HepG2 (cell line): ENCODE data around the gene ANKRD13D. TPM values are rescaled to one million over a fixed set of nuclear protein-coding genes. Genes with fewer than 3 reads are reported as not detected.

Source experiments
- BRD4 ChIP-seq: sonication (generic); formaldehyde crosslinking; IDR thresholded peaks from 2 replicates; pipeline ENCODE4 v1.4.0; 2020; ENCODE audit warnings: missing genetic modification reagents
- EZH2 ChIP-seq: conservative IDR thresholded peaks from 2 replicates; pipeline ENCODE4 v1.6.1; 2012; ENCODE audit warnings: mild to moderate bottlenecking, low read depth, low read length, moderate library complexity
- FOXJ3 ChIP-seq: sonication (generic); formaldehyde crosslinking; IDR thresholded peaks from 2 replicates; pipeline ENCODE4 v1.4.0; 2020; ENCODE audit warnings: missing genetic modification reagents, mild to moderate bottlenecking, borderline replicate concordance
- HNRNPK ChIP-seq: fragments of 200-400 bp; formaldehyde crosslinking; IDR thresholded peaks from 2 replicates; pipeline ENCODE4 v1.6.1; 2018; ENCODE audit warnings: low read length, low read depth, moderate library complexity, mild to moderate bottlenecking; ENCODE audit not compliant: poor library complexity, severe bottlenecking
- MAFG ChIP-seq: sonication (generic); formaldehyde crosslinking; IDR thresholded peaks from 2 replicates; pipeline ENCODE4 v1.5.1; 2020; ENCODE audit warnings: mild to moderate bottlenecking, missing genetic modification reagents
- MAFK ChIP-seq, 2 experiments: IDR thresholded peaks in 1 of 2; conservative IDR thresholded peaks in 1 of 2; 2 replicates each; pipeline ENCODE4 v1.6.1; 2011; ENCODE audit warnings: improper control_type of control experiment in 2 of 2, low read length in 2 of 2
- PAF1 ChIP-seq: IDR thresholded peaks from 2 replicates; pipeline ENCODE4 v1.6.1; 2016; ENCODE audit warnings: missing genetic modification reagents, missing compliant biosample characterization
- SCMH1 ChIP-seq: sonication (generic); formaldehyde crosslinking; IDR thresholded peaks from 2 replicates; pipeline ENCODE4 v1.9.0; 2021; ENCODE audit warnings: missing genetic modification reagents, mild to moderate bottlenecking, borderline replicate concordance
- TEAD2 ChIP-seq: sonication (generic); formaldehyde crosslinking; IDR thresholded peaks from 2 replicates; pipeline ENCODE4 v1.9.0; 2021; ENCODE audit warnings: missing genetic modification reagents
- TOPORS ChIP-seq: sonication (generic); formaldehyde crosslinking; IDR thresholded peaks from 2 replicates; pipeline ENCODE4 v1.8.0; 2023; ENCODE audit warnings: mild to moderate bottlenecking, missing genetic modification reagents
- ZFP82 ChIP-seq: sonication (generic); formaldehyde crosslinking; IDR thresholded peaks from 2 replicates; pipeline ENCODE4 v1.5.1; 2020; ENCODE audit warnings: mild to moderate bottlenecking, missing genetic modification reagents, borderline replicate concordance
- ZNF232 ChIP-seq: sonication (generic); formaldehyde crosslinking; IDR thresholded peaks from 2 replicates; pipeline ENCODE4 v1.4.0; 2020; ENCODE audit warnings: missing genetic modification reagents, borderline replicate concordance
- ZNF720 ChIP-seq: sonication (generic); formaldehyde crosslinking; IDR thresholded peaks from 2 replicates; pipeline ENCODE4 v1.4.0; 2020; ENCODE audit warnings: missing genetic modification reagents
- ZSCAN31 ChIP-seq: sonication (generic); formaldehyde crosslinking; IDR thresholded peaks from 2 replicates; pipeline ENCODE4 v1.5.0; 2020; ENCODE audit warnings: low read depth, mild to moderate bottlenecking, missing genetic modification reagents
- polyA plus RNA-seq, 8 experiments: library from polyadenylated mRNA; depleted of rRNA in 3 of 8; stranded (reverse) in 7 of 8; unstranded in 1 of 8; fragments of >200 nt; fragmentation: Illumina TruSeq in 4 of 8; extraction: Trizol in 4 of 8; gene quantifications; 2 replicates each; pipeline versions ENCODE4 v1.2.1 to v1.2.3, GENCODE V29; 2011 to 2016; ENCODE audit warnings: low read depth in 4 of 8, missing spikeins in 1 of 8, mixed read lengths in 1 of 8; ENCODE audit not compliant: insufficient read depth in 1 of 8
- total RNA-seq, 5 experiments: library from RNA; depleted of rRNA; stranded (reverse); fragments of >200 nt; fragmentation: Illumina TruSeq; extraction: Trizol; gene quantifications; 2 replicates each; pipeline ENCODE4 v1.2.3, GENCODE V29; 2016; ENCODE audit warnings: low read depth in 1 of 5
- TF ChIP-seq, protein P1 (sequence below): sonication (generic); formaldehyde crosslinking; IDR thresholded peaks from 2 replicates; pipeline ENCODE4 v1.8.1; 2023; ENCODE audit warnings: mild to moderate bottlenecking, inconsistent platforms, moderate library complexity, missing genetic modification reagents, borderline replicate concordance
- TF ChIP-seq, protein P2 (sequence below): IDR thresholded peaks from 2 replicates; pipeline ENCODE4 v1.6.1; 2016; ENCODE audit warnings: missing biosample characterization, missing genetic modification reagents, low read depth
- TF ChIP-seq, protein P3 (sequence below): sonication (generic); formaldehyde crosslinking; IDR thresholded peaks from 2 replicates; pipeline ENCODE4 v1.5.0; 2020; ENCODE audit warnings: mild to moderate bottlenecking, low read depth, missing genetic modification reagents, borderline replicate concordance
- TF ChIP-seq, protein P4 (sequence below): sonication (generic); formaldehyde crosslinking; IDR thresholded peaks from 2 replicates; pipeline ENCODE4 v1.4.0; 2020; ENCODE audit warnings: mild to moderate bottlenecking, missing genetic modification reagents

Gene ANKRD13D
- total and polyA plus RNA-seq, 2 of the 13 experiments (the other 11 are each of a cell fraction or from before 2014, with no cell fraction given): 18.6 to 27.3 TPM

DNA sequence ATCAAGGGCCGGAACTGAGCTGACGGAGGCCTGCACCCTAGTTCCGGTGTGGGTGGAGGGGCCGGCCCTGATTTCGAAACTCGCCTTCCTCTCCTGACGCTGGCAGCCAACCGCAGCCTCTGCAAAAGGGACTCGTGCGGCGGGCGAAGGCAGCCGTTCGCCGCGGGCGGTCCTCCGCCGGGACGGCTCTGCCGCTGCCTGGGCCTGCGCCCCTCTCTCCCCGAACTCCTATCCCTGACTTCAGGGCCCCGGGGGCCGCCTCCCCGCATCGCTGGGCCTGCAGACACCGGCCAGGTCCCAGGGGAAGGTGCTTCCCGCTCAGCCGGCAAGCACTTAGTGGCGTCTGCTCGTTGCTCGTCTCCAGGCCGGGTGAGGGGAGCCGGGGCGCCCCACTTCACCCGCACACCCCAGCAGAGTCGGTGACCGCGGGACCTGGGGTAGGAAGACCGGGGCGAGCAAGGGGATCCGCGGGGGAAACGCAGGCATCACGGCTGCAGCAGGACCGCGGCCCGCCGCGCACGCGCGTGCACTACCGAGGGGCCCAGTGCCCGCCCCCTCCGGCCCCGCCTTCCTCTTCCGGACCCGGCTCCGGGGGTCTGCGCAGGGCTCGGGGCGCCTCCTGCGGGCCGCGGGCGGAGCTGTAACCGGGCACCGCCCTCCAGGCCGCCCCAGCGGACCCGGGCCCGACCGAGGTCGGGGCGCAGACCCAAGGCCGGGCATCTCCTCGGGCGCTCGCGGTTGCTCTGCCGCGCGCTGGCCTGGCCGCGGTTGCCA is 464 bp upstream of the ANKRD13D start (continued):
- TF ChIP-seq FOXJ3: peak; percentile 45; the same call in 1 of the 2 replicates
- TF ChIP-seq, protein P1, sequence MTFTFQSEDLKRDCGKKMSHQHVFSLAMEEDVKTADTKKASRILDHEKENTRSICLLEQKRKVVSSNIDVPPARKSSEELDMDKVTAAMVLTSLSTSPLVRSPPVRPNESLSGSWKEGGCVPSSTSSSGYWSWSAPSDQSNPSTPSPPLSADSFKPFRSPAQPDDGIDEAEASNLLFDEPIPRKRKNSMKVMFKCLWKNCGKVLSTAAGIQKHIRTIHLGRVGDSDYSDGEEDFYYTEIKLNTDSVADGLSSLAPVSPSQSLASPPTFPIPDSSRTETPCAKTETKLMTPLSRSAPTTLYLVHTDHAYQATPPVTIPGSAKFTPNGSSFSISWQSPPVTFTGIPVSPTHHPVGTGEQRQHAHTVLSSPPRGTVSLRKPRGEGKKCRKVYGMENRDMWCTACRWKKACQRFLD: peak; percentile 92; the same call in 1 of the 2 replicates
- TF ChIP-seq SCMH1 (CRISPR knock-in tag): no peak
- TF ChIP-seq ZNF720: no peak
- no peak for TF ChIP-seq TEAD2
- no peak for TF ChIP-seq MAFK (conservative IDR thresholded peaks at IDR 0.05 in 1 of 2, IDR thresholded peaks at IDR 0.05 in 1 of 2; ENCODE audit: low read length in 2 of 2)
- TF ChIP-seq PAF1 (CRISPR knock-in tag): no peak
- TF ChIP-seq ZSCAN31: peak; percentile 93; the same call in 1 of the 2 replicates
- peak; percentile 79; the same call in 1 of the 2 replicates for TF ChIP-seq BRD4
- no peak for TF ChIP-seq EZH2
- peak; percentile 93; the same call in 1 of the 2 replicates for TF ChIP-seq ZNF232 (CRISPR knock-in tag)
- TF ChIP-seq TOPORS: peak; percentile 83
- TF ChIP-seq, protein P2, sequence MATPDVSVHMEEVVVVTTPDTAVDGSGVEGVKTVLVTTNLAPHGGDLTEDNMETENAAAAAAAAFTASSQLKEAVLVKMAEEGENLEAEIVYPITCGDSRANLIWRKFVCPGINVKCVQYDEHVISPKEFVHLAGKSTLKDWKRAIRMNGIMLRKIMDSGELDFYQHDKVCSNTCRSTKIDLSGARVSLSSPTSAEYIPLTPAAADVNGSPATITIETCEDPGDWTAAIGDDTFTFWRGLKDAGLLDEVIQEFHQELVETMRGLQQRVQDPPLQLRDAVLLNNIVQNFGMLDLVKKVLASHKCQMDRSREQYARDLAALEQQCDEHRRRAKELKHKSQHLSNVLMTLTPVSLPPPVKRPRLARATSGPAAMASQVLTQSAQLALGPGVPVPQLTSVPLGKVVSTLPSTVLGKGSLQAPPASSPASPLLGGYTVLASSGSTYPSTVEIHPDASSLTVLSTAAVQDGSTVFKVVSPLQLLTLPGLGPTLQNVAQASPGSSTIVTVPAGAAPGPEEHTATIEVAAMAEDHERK: no peak
- TF ChIP-seq, protein P3, sequence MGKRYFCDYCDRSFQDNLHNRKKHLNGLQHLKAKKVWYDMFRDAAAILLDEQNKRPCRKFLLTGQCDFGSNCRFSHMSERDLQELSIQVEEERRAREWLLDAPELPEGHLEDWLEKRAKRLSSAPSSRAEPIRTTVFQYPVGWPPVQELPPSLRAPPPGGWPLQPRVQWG (CRISPR knock-in tag): no peak
- peak; percentile 76 for TF ChIP-seq HNRNPK
- TF ChIP-seq, protein P4, sequence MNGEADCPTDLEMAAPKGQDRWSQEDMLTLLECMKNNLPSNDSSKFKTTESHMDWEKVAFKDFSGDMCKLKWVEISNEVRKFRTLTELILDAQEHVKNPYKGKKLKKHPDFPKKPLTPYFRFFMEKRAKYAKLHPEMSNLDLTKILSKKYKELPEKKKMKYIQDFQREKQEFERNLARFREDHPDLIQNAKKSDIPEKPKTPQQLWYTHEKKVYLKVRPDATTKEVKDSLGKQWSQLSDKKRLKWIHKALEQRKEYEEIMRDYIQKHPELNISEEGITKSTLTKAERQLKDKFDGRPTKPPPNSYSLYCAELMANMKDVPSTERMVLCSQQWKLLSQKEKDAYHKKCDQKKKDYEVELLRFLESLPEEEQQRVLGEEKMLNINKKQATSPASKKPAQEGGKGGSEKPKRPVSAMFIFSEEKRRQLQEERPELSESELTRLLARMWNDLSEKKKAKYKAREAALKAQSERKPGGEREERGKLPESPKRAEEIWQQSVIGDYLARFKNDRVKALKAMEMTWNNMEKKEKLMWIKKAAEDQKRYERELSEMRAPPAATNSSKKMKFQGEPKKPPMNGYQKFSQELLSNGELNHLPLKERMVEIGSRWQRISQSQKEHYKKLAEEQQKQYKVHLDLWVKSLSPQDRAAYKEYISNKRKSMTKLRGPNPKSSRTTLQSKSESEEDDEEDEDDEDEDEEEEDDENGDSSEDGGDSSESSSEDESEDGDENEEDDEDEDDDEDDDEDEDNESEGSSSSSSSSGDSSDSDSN (CRISPR knock-in tag): peak; percentile 89
- no peak for TF ChIP-seq ZFP82
- no peak for TF ChIP-seq MAFG (CRISPR knock-in tag)
